IPS DF 6.9 (cell line): ENCODE results near the gene ENDOU.

Experiments used
- DNase-seq: peaks from one replicate; pipeline ENCODE4 v3.0.0-alpha.2; 2013; ENCODE audit warnings: low read depth, low spot score
- H3K27ac ChIP-seq: one replicate; pipeline ENCODE4 v1.5.1; 2013; ENCODE audit warnings: low read length, control low read depth
- H3K27me3 ChIP-seq: 2 replicates; pipeline ENCODE4 v1.6.1; 2013; ENCODE audit warnings: mild to moderate bottlenecking, low read length; ENCODE audit not compliant: control insufficient read depth, insufficient read depth
- H3K36me3 ChIP-seq: 2 replicates; pipeline ENCODE4 v1.6.1; 2013; ENCODE audit warnings: low read length; ENCODE audit not compliant: control insufficient read depth, insufficient read depth
- H3K4me1 ChIP-seq: 2 replicates; pipeline ENCODE4 v1.6.1; 2013; ENCODE audit warnings: low read length; ENCODE audit not compliant: control insufficient read depth, insufficient read depth
- H3K4me3 ChIP-seq: 2 replicates; pipeline ENCODE4 v1.5.1; 2013; ENCODE audit warnings: mild to moderate bottlenecking, low read length
- H3K9me3 ChIP-seq: 2 replicates; pipeline ENCODE4 v1.6.1; 2013; ENCODE audit warnings: low read length, inconsistent platforms; ENCODE audit not compliant: control insufficient read depth, insufficient read depth
- WGBS: extraction: QIAGEN DNeasy Blood & Tissue Kit; methylation state at CpG from one replicate; pipeline ENCODE4 v1.1.7; 2013; ENCODE audit warnings: mixed read lengths, missing lambda C conversion rate; ENCODE audit not compliant: insufficient read length, insufficient coverage; 5-methylcytosine and 5-hydroxymethylcytosine counted together

ENDOU gene

DNA sequence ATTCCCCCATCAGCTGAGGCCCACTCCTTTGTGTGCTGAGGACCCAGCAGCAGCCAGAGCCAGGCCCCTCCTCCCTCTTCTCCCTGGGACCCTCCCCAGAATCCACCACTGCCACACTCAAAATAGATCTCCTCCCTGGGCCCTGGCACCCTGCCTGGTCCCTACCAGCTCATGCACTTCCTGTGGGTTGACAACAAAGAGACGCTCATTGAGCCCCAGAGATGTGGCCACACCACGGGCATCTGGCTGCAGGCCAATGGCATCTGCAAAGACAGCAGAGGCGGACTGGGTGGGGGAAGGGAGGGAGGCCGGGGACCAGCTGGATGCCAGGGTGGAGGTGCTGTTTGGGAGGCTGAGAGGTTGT is 16.0 kb upstream of the ENDOU start:
- Histone ChIP-seq H3K27ac (no peak overlapping the region), H3K36me3 (no peaks in the 10 kb centered on the region), H3K27me3 (no peaks in the 10 kb centered on the region), H3K9me3 (no peaks in the 10 kb centered on the region), H3K4me3 (no peak overlapping the region), H3K4me1 (no peaks in the 10 kb centered on the region)
- no CpG with 5 or more reads among the region's 4 CpGs for WGBS
- DNase-seq = no peak

DNA sequence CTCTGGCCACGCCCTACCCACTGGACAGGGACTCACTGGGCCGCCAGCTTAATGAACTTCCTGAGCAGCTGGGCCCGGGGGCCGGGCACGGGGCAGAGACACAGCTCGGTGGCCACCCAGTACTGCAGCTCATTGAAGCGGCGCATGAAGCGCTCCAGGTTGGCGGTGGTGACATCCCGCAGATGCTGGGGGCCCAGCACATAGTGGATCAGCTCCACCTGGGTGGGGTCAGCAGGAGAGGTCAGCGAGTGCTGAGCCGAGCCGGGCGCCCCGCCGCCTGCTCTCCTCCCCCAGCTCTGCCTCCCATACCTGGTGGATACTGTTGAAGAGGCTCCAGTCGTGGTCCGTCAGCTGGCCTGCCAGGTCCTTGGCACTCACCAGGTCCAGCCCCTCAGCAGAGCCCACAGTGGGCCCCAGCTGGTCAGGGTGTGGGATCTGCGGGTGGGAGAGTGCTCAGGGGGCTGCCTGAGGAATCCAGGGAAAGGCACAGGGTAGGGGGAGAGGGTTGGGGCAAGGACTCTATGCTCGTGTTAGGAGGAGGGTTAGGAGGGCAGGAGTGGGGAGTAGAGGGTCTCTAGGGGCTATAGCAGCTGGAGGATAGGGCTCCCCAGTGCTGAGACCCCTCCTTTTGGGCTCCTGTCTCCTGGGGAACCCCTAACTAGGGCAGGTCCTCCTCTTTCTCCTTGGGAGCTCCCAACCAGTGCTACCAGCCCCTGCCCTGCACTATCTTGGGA is 15.5 kb upstream of the ENDOU start:
- WGBS = no CpG with 5 or more reads among the region's 21 CpGs
- Histone ChIP-seq H3K4me1 (no peaks in the 10 kb centered on the region), H3K4me3 (no peak overlapping the region), H3K27me3 (no peaks in the 10 kb centered on the region), H3K9me3 (no peaks in the 10 kb centered on the region), H3K27ac (no peak overlapping the region), H3K36me3 (no peaks in the 10 kb centered on the region)
- DNase-seq = no peak

GRCh38 chr12:47739979-47740378 is 14.7 kb upstream of the ENDOU start:
- Histone ChIP-seq H3K27ac (no peak overlapping the region), H3K9me3 (no peaks in the 10 kb centered on the region), H3K4me3 (no peak overlapping the region), H3K4me1 (peaks cover 2% of the 10 kb centered on the region; the same call in 1 of the 2 replicates), H3K27me3 (no peaks in the 10 kb centered on the region), H3K36me3 (no peaks in the 10 kb centered on the region)
- WGBS = no CpG with 5 or more reads among the region's 12 CpGs
- no peak for DNase-seq

DNA sequence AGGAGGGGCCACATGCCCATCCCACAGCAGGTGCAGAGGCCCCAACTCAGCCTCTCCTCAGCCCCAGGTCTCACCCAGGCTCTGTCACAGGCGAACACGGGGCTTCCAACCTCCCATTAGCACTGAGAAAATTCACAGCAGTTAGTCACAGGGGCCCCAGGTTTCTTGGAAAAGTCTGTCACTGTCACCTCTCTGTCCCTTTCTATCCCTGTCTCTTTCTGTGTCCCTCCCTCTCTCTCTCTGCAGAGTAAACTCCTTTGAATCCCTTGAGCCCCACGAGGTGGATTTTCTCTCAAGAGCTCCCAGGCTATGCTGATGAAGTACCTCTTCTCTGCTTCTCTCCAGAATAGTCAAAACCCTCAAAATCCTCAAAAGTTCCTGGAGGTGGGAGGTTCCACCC is 14.0 kb upstream of the ENDOU start:
- Histone ChIP-seq H3K4me1 (peaks cover 5% of the 10 kb centered on the region), H3K9me3 (no peaks in the 10 kb centered on the region), H3K27me3 (no peaks in the 10 kb centered on the region), H3K4me3 (no peak overlapping the region), H3K27ac (no peak overlapping the region), H3K36me3 (no peaks in the 10 kb centered on the region)
- no peak for DNase-seq
- WGBS = no CpG with 5 or more reads among the region's 3 CpGs

DNA sequence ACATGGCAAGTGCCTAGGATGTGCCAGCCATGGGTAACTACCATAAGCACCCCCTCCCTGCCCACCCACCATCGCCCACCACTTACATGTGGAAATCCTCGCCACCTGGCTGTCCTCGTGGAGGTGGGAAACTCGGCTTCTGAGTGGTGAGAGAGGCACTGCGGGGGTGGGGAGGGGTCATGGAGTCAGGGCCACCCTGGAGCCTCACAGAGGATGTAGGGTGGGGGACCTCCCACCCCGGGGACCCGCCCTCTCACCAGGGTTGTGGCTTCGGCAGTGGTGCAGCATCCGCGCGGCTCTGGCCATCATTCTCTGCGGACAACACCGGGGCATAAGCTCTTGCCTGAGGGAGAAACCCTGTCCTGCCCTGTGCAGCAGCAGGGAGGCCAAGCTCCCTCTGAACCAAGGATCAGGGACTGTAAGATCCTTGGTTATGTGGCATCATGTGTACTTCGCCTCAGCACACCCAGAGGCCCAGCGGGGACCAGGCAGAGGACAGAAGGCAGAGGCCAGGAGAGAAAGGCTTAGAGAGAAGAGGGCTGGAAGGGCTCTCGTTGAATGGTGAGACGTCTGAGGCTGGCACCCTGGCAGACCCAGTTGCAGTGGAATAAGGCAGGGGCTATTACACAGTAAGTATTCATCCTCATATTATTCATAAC is 12.8 kb upstream of the ENDOU start:
- no peak overlapping the region for H3K27ac ChIP-seq
- H3K4me1 ChIP-seq = peaks cover 5% of the 10 kb centered on the region

GRCh38 chr12:47736877-47737676 is 11.8 kb upstream of the ENDOU start:
- Histone ChIP-seq H3K27ac (no peak overlapping the region), H3K9me3 (no peaks in the 10 kb centered on the region), H3K4me1 (peaks cover 5% of the 10 kb centered on the region), H3K27me3 (no peaks in the 10 kb centered on the region), H3K4me3 (no peak overlapping the region), H3K36me3 (no peaks in the 10 kb centered on the region)
- WGBS = no CpG with 5 or more reads among the region's 19 CpGs
- DNase-seq = no peak

More for the DNA sequence above, 12.8 kb upstream of the ENDOU start:
- no CpG with 5 or more reads among the region's 17 CpGs for WGBS
- Histone ChIP-seq H3K27me3 (no peaks in the 10 kb centered on the region), H3K4me3 (no peak overlapping the region), H3K9me3 (no peaks in the 10 kb centered on the region), H3K36me3 (no peaks in the 10 kb centered on the region)
- DNase-seq = no peak

- H3K27me3 ChIP-seq = no peaks in the 10 kb centered on the region
- no peaks in the 10 kb centered on the region for H3K36me3 ChIP-seq
- no CpG with 5 or more reads among the region's 4 CpGs for WGBS
- peaks cover 5% of the 10 kb centered on the region for H3K4me1 ChIP-seq
- H3K27ac ChIP-seq = no peak overlapping the region
- no peak for DNase-seq
- H3K9me3 ChIP-seq = no peaks in the 10 kb centered on the region
- no peak overlapping the region for H3K4me3 ChIP-seq
Measured at GRCh38 chr12:47736216-47736615, 10.9 kb upstream of the ENDOU start.

DNA sequence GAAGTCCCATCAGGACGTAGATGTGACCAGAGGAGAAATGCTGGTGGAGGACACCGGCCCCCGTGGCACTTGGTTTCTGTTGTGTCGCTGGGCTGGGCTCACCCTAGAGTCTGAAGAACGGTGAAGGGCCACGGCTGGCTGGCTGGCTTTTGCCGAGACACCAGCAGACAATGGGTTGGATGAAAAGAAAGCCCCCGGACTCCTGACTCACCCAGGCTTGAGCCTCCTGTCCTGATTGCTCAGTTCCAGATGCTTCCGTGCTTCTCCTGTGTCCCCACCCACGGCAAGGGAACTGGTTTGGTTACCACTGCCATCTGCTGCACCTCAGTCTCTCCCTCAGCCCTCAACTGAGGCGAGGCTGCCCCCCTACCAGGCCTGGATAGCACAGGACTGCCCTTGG is 10.4 kb upstream of the ENDOU start:
- H3K27me3 ChIP-seq = no peaks in the 10 kb centered on the region
- whole genome bisulfite sequencing = no CpG with 5 or more reads among the region's 11 CpGs

DNA sequence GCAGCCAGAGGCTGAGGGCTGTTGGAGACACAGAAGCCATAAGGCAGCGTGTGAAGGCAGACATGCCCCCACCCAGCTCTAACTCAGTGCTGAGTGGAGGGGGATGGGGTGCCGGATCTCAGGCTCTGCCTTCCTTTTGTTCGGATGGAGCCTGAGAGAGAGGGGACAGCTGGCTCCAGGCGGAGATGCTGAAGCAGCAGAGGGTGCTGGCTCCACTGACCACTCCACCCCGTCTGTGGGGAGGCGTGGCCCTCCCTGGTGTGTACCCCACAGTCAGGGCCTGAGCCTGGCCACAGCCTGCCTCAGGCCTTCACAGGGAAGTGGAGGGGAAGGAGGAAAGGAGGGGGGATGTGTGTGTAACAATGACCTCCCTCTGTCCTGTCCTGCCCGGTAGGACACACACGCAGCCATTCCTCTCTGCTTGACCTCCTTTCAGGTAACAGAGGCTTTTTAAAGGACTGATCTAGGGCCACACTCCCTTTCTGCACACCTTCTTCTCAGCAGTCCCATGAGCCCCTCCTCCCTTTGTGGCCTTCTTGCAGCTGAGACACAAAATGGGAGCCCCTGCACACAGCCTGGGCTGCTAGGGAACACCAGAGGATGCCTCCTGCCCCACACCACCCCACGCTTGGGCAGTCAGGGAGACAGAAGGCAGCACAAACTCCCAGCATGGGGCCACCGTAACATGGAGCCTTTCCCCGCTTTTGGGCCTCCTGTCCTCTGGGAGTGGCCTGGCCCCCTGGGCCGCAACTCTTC is 9.6 kb upstream of the ENDOU start:
- WGBS = no CpG with 5 or more reads among the region's 12 CpGs
- no peak overlapping the region for H3K27ac ChIP-seq
- peaks cover 5% of the 10 kb centered on the region for H3K4me1 ChIP-seq

More for the DNA sequence above, 10.4 kb upstream of the ENDOU start:
- Histone ChIP-seq H3K4me1 (peaks cover 5% of the 10 kb centered on the region), H3K9me3 (no peaks in the 10 kb centered on the region), H3K36me3 (no peaks in the 10 kb centered on the region), H3K27ac (no peak overlapping the region), H3K4me3 (no peak overlapping the region)
- DNase-seq = no peak

GRCh38 chr12:47733142-47733541 is 7.9 kb upstream of the ENDOU start:
- no CpG with 5 or more reads among the region's 4 CpGs for WGBS

More for the DNA sequence above, 9.6 kb upstream of the ENDOU start:
- Histone ChIP-seq H3K4me3 (no peak overlapping the region), H3K36me3 (no peaks in the 10 kb centered on the region), H3K9me3 (no peaks in the 10 kb centered on the region), H3K27me3 (no peaks in the 10 kb centered on the region)
- DNase-seq = no peak

More at GRCh38 chr12:47733142-47733541, 7.9 kb upstream of the ENDOU start:
- H3K36me3 ChIP-seq = no peaks in the 10 kb centered on the region
- H3K9me3 ChIP-seq = no peaks in the 10 kb centered on the region
- peaks cover 5% of the 10 kb centered on the region for H3K4me1 ChIP-seq
- H3K27me3 ChIP-seq = no peaks in the 10 kb centered on the region
- no peak overlapping the region for H3K27ac ChIP-seq
- no peak for DNase-seq
- no peak overlapping the region for H3K4me3 ChIP-seq
